GM19351 (cell line): ENCODE measurements around the gene MLKL.

Experiments used
- ATAC-seq: cut with Tn5 transposase; IDR thresholded peaks from one replicate; pipeline ENCODE4 v1.9.1; 2021; ENCODE audit warnings: mild to moderate bottlenecking, moderate library complexity; ENCODE audit not compliant: unreplicated experiment

MLKL gene

GRCh38 chr16:74652249-74652648 is 48.4 kb downstream of the MLKL start:
- no peak for ATAC-seq

- no peak for ATAC-seq
Measured at GRCh38 chr16:74651841-74652240, 48.8 kb downstream of the MLKL start.

- no peak for ATAC-seq
Measured at GRCh38 chr16:74650966-74651567, 49.6 kb downstream of the MLKL start.

- ATAC-seq, result no peak
Measured at GRCh38 chr16:74649839-74650504, 50.7 kb downstream of the MLKL start.

GRCh38 chr16:74641969-74642368 is 58.7 kb downstream of the MLKL start:
- no peak for ATAC-seq

GRCh38 chr16:74637742-74638453 is 62.8 kb downstream of the MLKL start:
- ATAC-seq, result no peak

GRCh38 chr16:74635303-74635702 is 65.4 kb downstream of the MLKL start:
- ATAC-seq, result no peak

GRCh38 chr16:74633686-74634085 is 67.0 kb downstream of the MLKL start:
- ATAC-seq, result no peak

GRCh38 chr16:74627506-74628220 is 73.0 kb downstream of the MLKL start:
- ATAC-seq, result no peak

GRCh38 chr16:74626741-74627416 is 73.8 kb downstream of the MLKL start:
- ATAC-seq, result no peak

GRCh38 chr16:74625500-74626350 is 74.9 kb downstream of the MLKL start:
- ATAC-seq, result no peak

GRCh38 chr16:74623839-74624235 is 76.8 kb downstream of the MLKL start:
- no peak for ATAC-seq

GRCh38 chr16:74623214-74623838 is 77.3 kb downstream of the MLKL start:
- ATAC-seq, result peak; percentile 46

- no peak for ATAC-seq
Measured at GRCh38 chr16:74622005-74622404, 78.7 kb downstream of the MLKL start.
